Sigmoid colon (tissue), 7 donors: ENCODE results near the gene MRPL48. TPM values are rescaled to one million over a fixed set of nuclear protein-coding genes. Genes with fewer than 3 reads are reported as not detected.

Experiments
- DNase-seq: peaks from one replicate; pipeline ENCODE4 v3.0.0-alpha.2; 2019
- H3K27ac ChIP-seq, 4 donors: fragments of 200-600 bp; sonication (generic); one replicate each; pipeline ENCODE4 v1.5.1; 2016 to 2019; ENCODE audit warnings: mild to moderate bottlenecking in 1 of 4
- H3K27me3 ChIP-seq, 3 donors: fragments of 200-600 bp; sonication (generic); one replicate each; pipeline ENCODE4 v1.5.1; 2019; ENCODE audit warnings: mild to moderate bottlenecking in 1 of 3
- H3K36me3 ChIP-seq, 4 donors: fragments of 200-600 bp; sonication (generic); one replicate each; pipeline ENCODE4 v1.5.1; 2016 to 2019
- H3K4me1 ChIP-seq, 4 donors: fragments of 200-600 bp; sonication (generic); one replicate each; pipeline ENCODE4 v1.5.1; 2017 to 2019
- H3K4me3 ChIP-seq, 4 donors: fragments of 200-600 bp; sonication (generic); one replicate each; pipeline ENCODE4 v1.5.1; 2017 to 2019; ENCODE audit warnings: mild to moderate bottlenecking in 2 of 4, moderate library complexity in 1 of 4
- H3K9me3 ChIP-seq, 4 donors: fragments of 200-600 bp in 3 of 4; sonication (generic) in 3 of 4; one replicate each; pipeline versions ENCODE4 v1.5.1 to v1.6.1; 2013 to 2019
- CTCF ChIP-seq, 4 experiments: fragments of 450-650 bp in 3 of 4; fragments of 200-600 bp in 1 of 4; IDR thresholded peaks; one replicate each; pipeline ENCODE4 v1.5.1; 2016 to 2019; ENCODE audit warnings: antibody characterized with exemption in 4 of 4, mild to moderate bottlenecking in 3 of 4, moderate library complexity in 2 of 4
- EP300 ChIP-seq, 4 donors: sonication (generic); formaldehyde crosslinking; IDR thresholded peaks; one replicate each; pipeline ENCODE4 v1.6.1; 2017; ENCODE audit warnings: antibody characterized with exemption in 4 of 4
- POLR2A ChIP-seq, 2 donors: fragments of 450-650 bp; IDR thresholded peaks; one replicate each; pipeline ENCODE4 v1.6.1; 2016; ENCODE audit warnings: antibody characterized with exemption in 2 of 2, mild to moderate bottlenecking in 2 of 2, moderate library complexity in 2 of 2
- POLR2AphosphoS5 ChIP-seq, 4 donors: sonication (generic); formaldehyde crosslinking; IDR thresholded peaks; one replicate each; pipeline ENCODE4 v1.6.1; 2017; ENCODE audit warnings: antibody characterized with exemption in 4 of 4
- whole genome bisulfite sequencing, 2 donors: extraction: QIAGEN DNeasy Blood & Tissue Kit; methylation state at CpG; one replicate each; pipeline ENCODE4 v1.1.7; 2013; 5-methylcytosine and 5-hydroxymethylcytosine counted together
- intact Hi-C: fragments of 100-400 bp; cut with DNase I; formaldehyde crosslinking; loops from one replicate; pipeline ENCODE4 v1.15.1; 2023
- polyA plus RNA-seq, 3 donors: library from polyadenylated mRNA; stranded (reverse); fragments of 200-250 nt; gene quantifications; one replicate each; pipeline ENCODE4 v1.2.3, GENCODE V29; 2013
- total RNA-seq, 4 donors: library from RNA; depleted of rRNA; stranded (reverse); fragments of >200 nt; gene quantifications; one replicate each; pipeline ENCODE4 v1.1.0, GENCODE V29; 2016
- donor health status: healthy with polysubstance abuse.
- donor health status: Bipolar disorder and iron deficiency.
- donor health status: healthy.

Gene MRPL48
- total and polyA plus RNA-seq, 7 donors = 7.7 to 82.3 (median 31.3) TPM

GRCh38 chr11:73789279-73789670 is 1.6 kb downstream of the MRPL48 start:
- 73 to 78% methylated on average over 5 of the region's 5 CpGs for WGBS, 2 donors
- no peaks in the 10 kb centered on the region for H3K9me3 ChIP-seq
- intact Hi-C loops = loop anchor here (5.0 kb wide), 1 partner anchor 88 kb away; the partner anchor contains the start of genes COA4 and PAAF1
- TF ChIP-seq CTCF (IDR thresholded peaks at IDR 0.05) = no peak
- no peak for TF ChIP-seq POLR2AphosphoS5 (IDR thresholded peaks at IDR 0.05)
- TF ChIP-seq POLR2A (IDR thresholded peaks at IDR 0.05) = no peak
- TF ChIP-seq EP300 (IDR thresholded peaks at IDR 0.05) = no peak
- no peaks in the 10 kb centered on the region for H3K27me3 ChIP-seq
- peaks cover 0 to 5% (median 0%) of the 10 kb centered on the region in 4 donors for H3K36me3 ChIP-seq
- DNase-seq = no peak
- H3K4me3 ChIP-seq = no peak overlapping the region
- peak overlapping the region; percentile 21 to 95 (median 80) for H3K27ac ChIP-seq
- peaks cover 0 to 18% (median 18%) of the 10 kb centered on the region in 4 donors for H3K4me1 ChIP-seq

GRCh38 chr11:73792584-73792983 is 4.9 kb downstream of the MRPL48 start:
- H3K36me3 ChIP-seq = peaks cover 0 to 19% (median 6%) of the 10 kb centered on the region in 4 donors
- intact Hi-C loops = no loop called here
- H3K4me3 ChIP-seq = no peak overlapping the region
- DNase-seq = no peak
- TF ChIP-seq POLR2A (IDR thresholded peaks at IDR 0.05) (no peak), EP300 (IDR thresholded peaks at IDR 0.05) (no peak), POLR2AphosphoS5 (IDR thresholded peaks at IDR 0.05) (no peak), CTCF (IDR thresholded peaks at IDR 0.05) (no peak)
- no peaks in the 10 kb centered on the region for H3K9me3 ChIP-seq
- no peaks in the 10 kb centered on the region for H3K27me3 ChIP-seq
- no peak overlapping the region for H3K27ac ChIP-seq
- H3K4me1 ChIP-seq = peaks cover 0 to 12% (median 11%) of the 10 kb centered on the region in 4 donors

- DNase-seq = no peak
- 91 to 92% methylated on average over 19 of the region's 19 CpGs for WGBS, 2 donors
- TF ChIP-seq EP300 (IDR thresholded peaks at IDR 0.05) (no peak), CTCF (IDR thresholded peaks at IDR 0.05) (no peak), POLR2AphosphoS5 (IDR thresholded peaks at IDR 0.05) (no peak), POLR2A (IDR thresholded peaks at IDR 0.05) (no peak)
- H3K27me3 ChIP-seq = no peaks in the 10 kb centered on the region
- no peak overlapping the region for H3K4me3 ChIP-seq
- H3K27ac ChIP-seq = no peak overlapping the region
- no peaks in the 10 kb centered on the region for H3K4me1 ChIP-seq
- H3K9me3 ChIP-seq = no peaks in the 10 kb centered on the region
- H3K36me3 ChIP-seq = peaks cover 0 to 19% (median 8%) of the 10 kb centered on the region in 4 donors
- intact Hi-C loops = no loop called here
Measured at GRCh38 chr11:73795925-73796632, 8.4 kb downstream of the MRPL48 start.

- TF ChIP-seq CTCF (IDR thresholded peaks at IDR 0.05) (no peak), POLR2A (IDR thresholded peaks at IDR 0.05) (no peak), EP300 (IDR thresholded peaks at IDR 0.05) (no peak), POLR2AphosphoS5 (IDR thresholded peaks at IDR 0.05) (no peak)
- intact Hi-C loops = no loop called here
- WGBS, 2 donors = 90 to 95% methylated on average over 10 of the region's 10 CpGs
- Histone ChIP-seq H3K4me1 (no peaks in the 10 kb centered on the region), H3K27ac (no peak overlapping the region), H3K9me3 (no peaks in the 10 kb centered on the region), H3K27me3 (no peaks in the 10 kb centered on the region), H3K4me3 (no peak overlapping the region), H3K36me3 (peaks cover 0 to 14% (median 8%) of the 10 kb centered on the region in 4 donors)
- no peak for DNase-seq
Measured at GRCh38 chr11:73797457-73797856, 9.8 kb downstream of the MRPL48 start.
